Cardiac fibroblast (primary cell): ENCODE measurements around the gene SLC8A1.

Source experiments
- DNase-seq, 2 donors: peaks; one replicate each; pipeline versions ENCODE4 v3.0.0 to v3.0.0-alpha.2; 2010; ENCODE audit warnings: low read depth in 2 of 2
- H3K4me3 ChIP-seq, 2 donors: replicated peaks in 1 of 2; 1 replicate in 1 of 2; 2 replicates in 1 of 2; pipeline ENCODE4 v1.5.1; 2011; ENCODE audit warnings: low read depth in 2 of 2, low read length in 2 of 2, mild to moderate bottlenecking in 2 of 2, moderate library complexity in 1 of 2
- CTCF ChIP-seq: IDR thresholded peaks from one replicate; pipeline ENCODE4 v1.5.1; 2011; ENCODE audit warnings: low read depth, mild to moderate bottlenecking, low read length, inconsistent platforms

Gene SLC8A1

GRCh38 chr2:40115894-40116293, 336.0 kb downstream of the SLC8A1 start:
- H3K4me3 ChIP-seq = no peak overlapping the region
- DNase-seq = no peak
- no peak for TF ChIP-seq CTCF

GRCh38 chr2:40115348-40115747, 336.5 kb downstream of the SLC8A1 start:
- no peak overlapping the region for H3K4me3 ChIP-seq
- no peak for DNase-seq
- TF ChIP-seq CTCF = no peak

GRCh38 chr2:40113997-40114396, 337.9 kb downstream of the SLC8A1 start:
- no peak overlapping the region for H3K4me3 ChIP-seq
- no peak for DNase-seq
- TF ChIP-seq CTCF = no peak

GRCh38 chr2:40113272-40113968, 338.5 kb downstream of the SLC8A1 start:
- no peak overlapping the region for H3K4me3 ChIP-seq
- no peak for TF ChIP-seq CTCF
- no peak for DNase-seq

GRCh38 chr2:40109381-40109780, 342.5 kb downstream of the SLC8A1 start:
- no peak for TF ChIP-seq CTCF
- DNase-seq = no peak
- H3K4me3 ChIP-seq = no peak overlapping the region

GRCh38 chr2:40108851-40109250, 343.0 kb downstream of the SLC8A1 start:
- no peak for DNase-seq
- no peak for TF ChIP-seq CTCF
- H3K4me3 ChIP-seq = no peak overlapping the region

GRCh38 chr2:40106061-40106460, 345.8 kb downstream of the SLC8A1 start:
- DNase-seq = no peak
- TF ChIP-seq CTCF = no peak
- H3K4me3 ChIP-seq = no peak overlapping the region
